ENCODE results near the gene CHRNG.

Gene CHRNG, protein sequence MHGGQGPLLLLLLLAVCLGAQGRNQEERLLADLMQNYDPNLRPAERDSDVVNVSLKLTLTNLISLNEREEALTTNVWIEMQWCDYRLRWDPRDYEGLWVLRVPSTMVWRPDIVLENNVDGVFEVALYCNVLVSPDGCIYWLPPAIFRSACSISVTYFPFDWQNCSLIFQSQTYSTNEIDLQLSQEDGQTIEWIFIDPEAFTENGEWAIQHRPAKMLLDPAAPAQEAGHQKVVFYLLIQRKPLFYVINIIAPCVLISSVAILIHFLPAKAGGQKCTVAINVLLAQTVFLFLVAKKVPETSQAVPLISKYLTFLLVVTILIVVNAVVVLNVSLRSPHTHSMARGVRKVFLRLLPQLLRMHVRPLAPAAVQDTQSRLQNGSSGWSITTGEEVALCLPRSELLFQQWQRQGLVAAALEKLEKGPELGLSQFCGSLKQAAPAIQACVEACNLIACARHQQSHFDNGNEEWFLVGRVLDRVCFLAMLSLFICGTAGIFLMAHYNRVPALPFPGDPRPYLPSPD

DNA sequence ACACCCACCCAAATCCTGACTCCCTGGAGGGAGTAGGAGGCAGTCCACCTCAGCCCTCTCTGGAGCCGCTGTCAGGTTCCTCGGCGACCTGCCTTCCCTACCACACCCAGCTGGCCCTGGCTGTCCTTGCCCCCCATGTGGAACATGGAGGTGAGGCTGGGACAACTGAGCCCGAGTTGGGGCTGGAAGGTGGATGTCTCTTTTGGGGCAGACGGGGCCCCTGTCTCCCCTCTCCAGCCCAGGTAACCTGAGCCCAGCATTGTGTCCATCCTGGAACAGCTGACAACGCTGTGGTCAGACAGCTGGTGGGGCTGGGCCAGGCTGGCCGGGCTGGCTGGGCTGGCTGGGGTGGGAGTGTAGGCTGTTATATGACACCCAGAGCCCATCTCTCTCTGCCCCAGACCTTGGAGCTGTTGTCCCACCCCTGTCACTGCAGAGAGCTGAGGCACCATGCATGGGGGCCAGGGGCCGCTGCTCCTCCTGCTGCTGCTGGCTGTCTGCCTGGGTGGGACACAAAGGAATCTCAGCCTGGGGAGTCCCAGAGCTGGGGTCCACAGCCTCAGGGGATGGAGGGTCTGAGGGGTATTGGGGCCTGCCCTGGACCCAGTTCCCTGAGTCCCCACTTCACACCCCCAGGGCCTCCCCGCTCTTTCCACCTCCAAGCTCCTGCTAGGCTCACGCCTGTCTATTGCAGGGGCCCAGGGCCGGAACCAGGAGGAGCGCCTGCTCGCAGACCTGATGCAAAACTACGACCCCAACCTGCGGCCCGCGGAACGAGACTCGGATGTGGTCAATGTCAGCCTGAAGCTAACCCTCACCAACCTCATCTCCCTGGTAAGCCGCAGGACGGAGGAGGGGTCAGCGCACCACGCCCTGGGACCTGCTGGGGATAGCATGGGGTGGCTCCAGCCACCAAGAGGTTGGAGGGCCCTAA is at the start of gene CHRNG:
CHRNG (plus strand) TSS at position 395 of the 934 bp plus-strand sequence; CDS start at position 451, 56 bp downstream.
- DNase-seq = no peak

DNA sequence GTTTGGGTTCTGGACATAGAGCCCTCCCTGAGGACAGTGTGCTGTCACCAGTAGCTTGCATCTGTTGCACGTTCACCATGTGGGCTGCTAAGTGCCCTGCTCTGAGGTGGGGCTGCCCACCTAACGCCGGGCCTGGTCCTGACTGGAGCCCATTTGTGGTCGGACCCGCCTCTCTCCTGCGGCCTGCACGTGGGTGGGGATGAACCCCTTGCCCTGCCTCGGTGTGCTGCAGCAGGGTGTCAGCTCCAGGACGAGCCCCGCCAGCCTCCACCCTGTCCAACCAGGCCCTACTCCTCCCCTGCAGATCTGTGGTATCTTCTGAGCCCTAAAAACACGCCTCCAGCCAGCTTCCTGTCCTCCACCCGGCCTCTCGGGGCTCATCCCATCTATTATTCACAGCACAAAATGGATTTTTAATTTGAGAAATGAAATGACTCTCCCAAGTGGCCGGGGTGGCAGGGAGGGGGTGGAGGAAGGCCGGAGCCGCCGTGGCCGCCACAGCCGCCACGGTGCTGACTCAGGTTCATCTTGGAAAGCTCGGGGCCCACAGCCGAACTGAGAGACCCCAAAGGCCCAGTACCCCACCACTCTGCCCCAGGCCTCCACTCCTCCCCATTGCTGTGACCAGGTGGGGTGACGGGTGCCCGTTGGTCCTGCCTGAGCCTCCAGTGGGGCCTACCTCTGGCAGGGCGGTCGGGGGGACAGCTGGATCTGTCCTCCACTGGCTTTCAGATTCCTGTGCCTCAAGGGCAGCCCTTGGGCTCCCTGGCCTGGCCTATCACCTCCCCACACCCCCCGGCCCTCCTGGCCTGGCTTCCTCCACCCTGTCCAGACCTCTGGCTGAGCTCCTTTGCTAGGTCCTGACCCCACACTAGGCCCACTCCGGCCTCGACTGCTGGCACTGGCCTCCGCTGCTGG is 49.0 kb upstream of the CHRNG start:
- no peak for DNase-seq

DNA sequence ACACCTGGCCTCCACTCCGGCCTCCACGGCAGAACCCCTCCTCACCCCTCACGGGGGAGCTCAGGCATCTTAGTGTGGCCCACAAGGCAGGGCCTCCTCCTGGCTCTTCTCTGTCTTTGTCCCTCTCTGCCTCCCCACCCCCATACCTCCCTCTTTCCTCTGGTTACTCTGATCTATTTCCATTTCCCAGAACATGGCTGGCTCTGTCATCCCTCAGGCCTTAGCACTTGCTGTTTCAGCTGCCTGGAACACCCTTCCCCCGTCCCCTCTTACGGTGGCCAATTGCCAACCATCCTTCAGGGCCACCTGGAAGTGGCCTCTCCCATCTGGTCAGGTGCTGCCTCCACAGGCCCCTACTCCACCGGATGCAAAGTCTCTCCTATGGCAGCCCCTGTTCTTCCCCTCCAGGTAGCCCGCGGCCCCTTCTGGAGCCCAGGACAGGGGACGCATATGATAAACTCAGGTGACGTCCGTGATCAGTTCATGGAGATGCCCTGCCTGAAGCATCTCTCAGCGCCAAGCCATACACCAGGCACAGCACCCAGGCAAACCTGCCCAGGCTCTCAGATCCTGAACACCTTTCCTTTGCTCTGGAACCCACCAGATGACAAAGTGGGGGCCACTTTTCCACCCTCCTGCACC is 48.2 kb upstream of the CHRNG start:
- peak; percentile 38 for DNase-seq

DNA sequence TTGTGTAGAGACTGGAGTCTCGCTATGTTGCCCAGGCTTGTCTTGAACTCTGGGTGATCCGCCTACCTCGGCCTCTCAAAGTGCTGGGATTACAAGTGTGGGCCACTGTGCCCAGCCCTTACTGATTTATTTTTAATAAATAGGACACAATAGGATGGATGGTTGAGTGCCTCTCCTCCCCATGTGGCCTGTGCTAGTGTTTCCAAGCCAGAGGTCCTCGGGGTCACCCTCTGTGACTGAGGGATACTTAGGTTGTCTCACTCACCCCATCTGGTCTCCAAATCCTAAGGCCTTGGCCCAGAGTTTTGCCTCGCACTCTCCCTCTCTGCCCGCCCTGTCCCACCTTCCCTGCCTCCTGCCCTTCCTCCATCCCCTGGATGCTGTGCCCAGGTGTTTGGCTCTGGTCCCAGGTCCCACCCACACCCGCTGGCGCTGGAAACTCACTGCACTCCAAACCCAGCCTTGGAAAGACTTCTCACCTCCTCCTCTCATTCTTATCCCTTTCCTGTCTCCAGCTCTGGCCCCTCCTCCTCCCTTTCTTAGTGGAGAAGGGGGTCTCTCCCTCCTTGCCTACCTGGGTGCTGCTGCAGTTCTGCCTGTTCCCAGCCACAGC is 47.1 kb upstream of the CHRNG start:
- DNase-seq = no peak

DNA sequence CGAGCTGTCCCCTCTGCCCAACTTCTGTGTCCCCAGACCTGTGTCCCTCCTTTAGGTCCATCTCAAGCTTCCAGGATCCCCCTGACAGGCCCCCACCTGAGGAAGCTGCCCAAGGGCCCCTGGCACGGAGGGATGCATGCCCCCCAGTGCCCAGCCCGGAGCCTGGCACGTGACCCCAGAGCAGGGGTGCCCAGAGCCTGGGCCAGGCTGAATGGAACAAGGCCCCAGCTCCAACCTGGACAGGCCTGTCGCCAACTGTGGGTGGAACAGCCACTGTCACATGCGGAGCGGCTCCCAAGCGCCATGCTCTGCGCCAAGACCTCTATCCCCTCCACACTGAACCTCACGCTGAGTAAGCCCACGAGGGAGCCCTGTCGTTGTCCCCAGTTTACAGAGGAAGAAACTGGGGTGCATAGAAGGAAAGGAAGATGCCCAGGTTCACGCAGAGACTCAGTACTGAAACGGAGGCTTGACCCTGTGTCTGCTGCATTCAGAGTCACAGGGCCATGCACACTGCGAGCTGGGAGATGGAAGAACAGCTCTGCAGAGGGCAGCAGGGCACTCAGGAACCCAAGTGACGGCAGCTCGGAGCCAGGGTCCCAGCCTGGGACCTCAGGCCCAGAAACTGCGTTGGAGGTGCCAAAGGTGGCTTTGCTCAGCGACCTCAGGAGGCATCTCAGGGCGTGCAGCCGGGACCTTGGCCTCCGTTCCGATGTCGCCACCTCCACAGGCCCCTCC is 46.4 kb upstream of the CHRNG start:
- no peak for DNase-seq

DNA sequence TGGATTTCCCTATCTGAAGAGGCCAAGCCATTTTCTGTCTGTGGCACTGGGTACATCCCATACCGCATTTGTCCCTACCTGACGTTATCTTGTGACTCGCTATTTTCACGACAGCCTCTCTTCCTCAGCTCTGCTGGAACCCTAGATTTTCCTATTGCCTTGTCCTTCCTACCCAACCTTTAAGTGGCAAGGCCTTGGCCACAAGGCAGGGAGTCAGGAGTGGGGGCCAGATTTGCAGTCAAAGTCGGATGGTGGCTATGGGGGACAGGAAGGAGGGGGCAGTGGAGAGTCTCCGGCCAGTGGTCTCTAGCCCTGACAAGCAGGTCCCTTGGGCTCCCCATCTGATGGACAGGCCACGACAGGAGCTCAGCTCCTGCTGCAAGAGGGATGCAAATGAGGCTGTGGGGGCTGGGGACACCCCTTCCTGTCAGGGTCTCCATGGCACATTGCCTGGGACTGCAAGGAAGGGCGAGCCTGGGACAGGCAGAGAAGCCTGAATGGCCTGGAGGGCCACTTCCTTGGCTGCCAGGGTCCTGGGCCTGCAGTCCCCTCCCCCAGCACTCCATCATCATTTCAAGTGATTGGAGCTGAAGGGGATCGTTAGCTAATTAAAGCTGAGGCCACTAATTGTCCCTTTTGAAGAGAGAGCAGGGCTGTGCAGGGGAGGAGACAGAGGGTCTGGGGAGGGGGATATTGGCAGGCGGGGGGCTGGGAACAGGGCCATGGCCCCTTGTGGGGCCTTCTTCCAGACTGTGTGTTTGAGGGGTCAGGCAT is 45.6 kb upstream of the CHRNG start:
- no peak for DNase-seq

DNA sequence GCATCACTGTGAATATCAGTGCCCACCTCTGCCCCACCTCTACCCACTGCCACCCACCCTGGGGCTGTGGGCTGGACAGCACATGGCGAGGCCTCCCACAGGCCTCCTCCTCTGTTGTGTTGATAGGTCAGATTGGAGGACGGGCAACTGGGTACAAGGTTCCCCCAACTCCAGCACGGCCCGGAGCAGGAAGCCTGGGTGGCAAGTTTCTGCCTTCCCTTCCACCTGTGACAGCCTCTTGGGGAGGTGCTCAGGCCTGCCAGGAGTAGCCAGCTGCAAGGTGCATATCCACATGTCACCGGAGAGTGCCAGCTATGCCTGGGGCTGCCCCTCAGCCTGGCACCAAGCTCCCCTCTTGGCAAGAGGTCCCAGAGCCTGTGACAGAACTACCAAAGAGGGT is 45.0 kb upstream of the CHRNG start:
- no peak for DNase-seq

DNA sequence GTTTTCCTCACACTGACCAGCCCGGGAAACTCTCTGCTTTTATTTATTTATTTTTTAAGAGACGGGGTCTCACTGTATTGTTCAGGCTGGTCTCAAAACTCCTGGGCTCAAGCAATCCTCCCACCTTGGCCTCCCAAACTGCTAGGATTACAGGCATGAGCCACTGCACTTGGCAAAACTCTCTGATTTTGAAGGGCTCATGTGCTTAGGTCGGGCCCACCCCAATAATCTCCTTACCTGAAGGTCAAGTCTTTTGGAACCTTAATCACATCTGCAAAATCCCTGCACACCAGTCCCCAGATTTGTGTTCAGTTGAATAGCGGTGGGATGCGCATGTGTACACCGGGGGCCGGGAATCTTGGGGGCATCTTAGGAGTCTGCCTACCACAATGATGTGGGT is 44.2 kb upstream of the CHRNG start:
- no peak for DNase-seq

DNA sequence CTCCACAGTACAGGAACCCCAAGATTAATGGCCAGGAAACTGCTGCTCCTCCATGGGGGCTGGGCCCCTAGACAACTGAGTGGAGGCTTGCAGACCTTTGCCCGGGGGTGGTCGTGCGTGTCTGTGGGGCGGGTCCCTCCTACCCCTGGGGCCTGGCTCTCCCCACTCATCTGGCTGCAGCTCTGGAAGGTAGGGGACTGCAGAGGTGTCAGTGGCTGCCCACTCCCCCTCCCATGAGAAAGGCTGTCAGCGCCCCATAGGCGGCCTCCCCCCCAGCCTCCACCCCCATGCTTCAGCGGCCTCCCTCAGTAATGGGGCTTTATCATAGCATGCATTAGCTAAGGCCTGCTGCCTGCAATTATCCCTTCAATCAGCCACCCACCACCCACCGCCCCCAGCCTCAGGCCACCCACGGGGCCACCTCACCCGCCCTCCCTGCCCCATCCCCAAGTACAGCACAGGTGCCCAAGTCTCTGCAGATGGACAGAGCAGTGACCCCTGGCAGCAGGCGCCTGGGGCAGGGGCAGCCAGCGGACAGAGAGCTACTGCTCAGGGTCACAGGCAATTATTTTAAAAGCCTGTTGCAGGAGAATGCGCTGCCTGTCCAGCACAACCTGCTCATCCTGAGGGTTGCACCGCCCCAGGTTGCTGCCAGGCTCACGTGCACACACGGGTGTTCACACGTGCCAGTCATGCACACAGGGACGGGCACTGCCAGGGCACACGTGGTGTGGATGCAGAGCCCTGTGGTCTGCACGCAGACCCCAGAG is 42.8 kb upstream of the CHRNG start:
- no peak for DNase-seq

DNA sequence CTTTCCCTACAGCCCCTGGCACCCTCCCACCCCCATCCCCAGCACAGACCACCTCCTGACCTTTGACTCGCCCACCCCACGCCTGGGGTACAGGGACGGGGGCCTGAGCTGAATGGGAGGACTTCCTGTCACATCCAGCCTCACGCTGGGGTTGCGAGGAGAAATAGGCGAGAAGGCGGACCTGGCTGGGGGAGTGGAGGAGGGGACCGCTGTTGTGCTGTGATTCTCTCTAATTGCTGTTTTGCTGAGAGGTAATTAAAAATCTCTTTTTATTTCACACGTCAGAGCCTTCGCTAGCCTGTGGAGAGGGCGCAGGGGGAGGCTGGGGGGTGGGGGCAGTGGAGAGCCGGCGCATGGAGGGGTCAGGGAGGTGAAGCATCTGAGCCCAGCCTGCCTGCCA is 42.1 kb upstream of the CHRNG start:
- no peak for DNase-seq

DNA sequence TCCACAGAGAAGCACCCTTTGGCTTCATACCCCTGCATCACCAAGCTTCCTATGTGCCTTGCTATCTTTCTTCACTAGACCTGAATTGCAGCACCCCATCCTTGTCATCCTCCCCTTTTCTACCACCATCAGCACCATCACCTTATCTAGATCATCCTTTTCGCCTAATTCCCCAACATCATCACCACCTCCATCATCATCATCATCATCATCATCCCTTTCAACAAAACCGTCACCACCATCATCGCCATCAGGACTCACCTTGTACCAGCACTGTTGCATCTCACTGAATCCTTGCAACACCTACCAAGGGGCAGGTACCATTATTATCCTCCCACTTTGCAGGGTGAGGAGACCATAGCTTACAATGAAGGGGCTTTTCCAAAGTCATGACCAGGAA is 41.0 kb upstream of the CHRNG start:
- no peak for DNase-seq

DNA sequence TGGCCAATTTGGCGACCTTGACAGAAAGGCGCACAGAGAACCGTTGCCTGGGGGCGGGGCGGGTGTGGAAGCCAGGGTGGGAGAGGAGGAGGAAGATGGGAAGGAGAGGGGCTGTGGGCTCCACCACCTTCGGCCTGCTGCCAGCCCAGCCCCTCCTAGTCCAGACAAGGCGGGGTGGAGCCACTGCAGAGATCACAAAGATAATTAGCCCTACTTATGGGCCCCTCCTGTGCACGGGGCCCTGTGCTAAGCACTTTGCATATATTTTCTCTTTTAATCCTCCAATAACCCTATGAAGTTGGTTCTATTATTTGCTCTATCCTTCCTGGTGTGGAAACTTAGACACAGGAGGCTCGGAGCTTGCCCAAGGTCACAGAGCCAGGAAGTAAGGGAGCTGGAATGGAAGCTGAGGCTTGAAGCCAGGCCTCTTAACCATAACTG is 38.1 kb upstream of the CHRNG start:
- DNase-seq = no peak

DNA sequence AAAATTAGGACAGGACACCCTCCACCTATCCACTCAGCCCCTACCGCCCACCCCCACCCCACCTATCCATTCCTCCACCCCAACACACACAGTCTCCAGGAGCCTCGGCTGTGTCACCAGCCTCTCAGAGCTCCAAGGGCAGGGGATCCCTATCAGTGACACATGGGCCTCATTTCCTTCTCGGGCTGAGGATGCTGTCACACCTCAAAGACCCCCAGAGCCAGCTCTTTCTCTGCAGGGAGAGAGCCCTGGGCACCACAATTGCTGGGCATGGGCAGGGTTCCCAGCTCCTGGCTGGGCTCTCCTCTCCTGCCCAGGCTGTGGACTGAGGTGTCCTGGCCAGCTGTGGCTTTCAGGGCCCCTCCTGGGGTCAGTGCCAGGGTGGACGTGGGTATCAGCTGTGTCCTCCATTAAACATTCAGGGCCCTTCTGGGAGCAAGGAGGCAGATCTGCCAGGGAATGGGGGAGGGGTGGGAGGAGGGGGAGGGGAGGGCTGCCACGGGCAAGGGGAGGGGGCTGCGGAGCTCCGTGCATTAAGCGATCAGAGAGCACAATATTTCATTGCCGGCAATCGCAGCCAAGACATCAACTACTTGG is 37.6 kb upstream of the CHRNG start:
- DNase-seq = no peak

DNA sequence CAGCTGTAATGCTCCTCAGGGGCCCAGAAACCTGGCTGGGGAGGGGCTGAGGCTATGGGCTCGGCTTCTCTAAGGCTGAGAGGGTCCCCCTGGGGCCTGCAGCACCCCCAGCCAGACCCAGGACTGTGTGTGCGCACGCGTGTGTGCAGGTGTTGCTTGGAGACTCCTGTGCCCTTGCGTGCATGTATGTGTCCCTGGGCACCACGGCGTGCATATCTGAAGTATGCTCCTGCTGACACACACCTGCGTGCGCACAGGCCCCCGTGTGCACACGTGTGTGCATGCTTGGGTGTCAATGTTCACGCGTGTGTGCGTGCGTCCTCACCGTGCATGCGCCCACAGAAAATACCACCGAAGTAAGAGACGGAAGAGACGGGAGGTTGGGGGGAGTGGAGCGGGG is 37.0 kb upstream of the CHRNG start:
- no peak for DNase-seq

DNA sequence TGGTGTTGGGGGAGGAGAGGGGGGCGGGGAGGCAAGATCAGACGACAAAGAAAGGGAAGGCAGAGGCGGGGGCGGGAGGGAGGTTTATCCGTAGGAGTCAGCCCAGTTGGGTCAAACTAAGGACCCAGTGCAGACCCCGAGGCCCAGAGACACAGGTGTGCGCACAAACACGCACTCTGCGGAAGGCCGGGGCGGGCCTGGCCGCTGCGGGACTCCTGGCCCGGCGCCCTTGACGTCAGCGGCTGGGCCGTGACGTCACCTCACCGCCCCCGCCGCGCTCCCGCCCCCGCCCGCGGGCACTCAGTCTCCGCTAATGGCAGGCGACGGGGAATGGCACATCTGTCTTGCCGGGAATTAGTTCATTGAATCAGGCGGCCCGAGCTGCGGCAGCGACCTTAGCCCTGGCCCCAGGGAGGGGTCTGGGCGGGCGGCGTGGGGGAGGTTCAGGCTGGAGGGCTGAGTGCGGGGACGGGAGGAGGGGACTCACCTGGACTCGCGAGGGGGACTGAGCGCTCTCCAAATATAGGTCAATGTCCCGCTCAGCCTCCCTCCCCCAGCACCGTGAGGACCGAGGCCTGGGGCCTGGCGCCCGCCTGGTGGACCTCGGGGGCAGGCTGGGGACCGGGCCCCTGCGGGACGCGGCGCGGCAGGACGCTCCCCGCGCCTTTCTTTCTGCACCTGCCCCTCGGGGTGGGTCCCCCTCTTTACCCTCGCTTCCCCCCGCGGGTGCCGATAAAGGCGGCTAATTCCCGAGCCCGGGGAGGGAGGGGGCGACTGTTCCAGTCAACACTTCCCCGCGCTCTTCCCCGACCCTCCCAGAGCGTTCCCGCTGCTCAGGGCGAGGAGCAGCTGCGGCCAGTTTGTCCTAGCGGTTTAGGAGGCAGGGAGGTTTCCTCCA is 36.3 kb upstream of the CHRNG start:
- DNase-seq = peak; percentile 45

DNA sequence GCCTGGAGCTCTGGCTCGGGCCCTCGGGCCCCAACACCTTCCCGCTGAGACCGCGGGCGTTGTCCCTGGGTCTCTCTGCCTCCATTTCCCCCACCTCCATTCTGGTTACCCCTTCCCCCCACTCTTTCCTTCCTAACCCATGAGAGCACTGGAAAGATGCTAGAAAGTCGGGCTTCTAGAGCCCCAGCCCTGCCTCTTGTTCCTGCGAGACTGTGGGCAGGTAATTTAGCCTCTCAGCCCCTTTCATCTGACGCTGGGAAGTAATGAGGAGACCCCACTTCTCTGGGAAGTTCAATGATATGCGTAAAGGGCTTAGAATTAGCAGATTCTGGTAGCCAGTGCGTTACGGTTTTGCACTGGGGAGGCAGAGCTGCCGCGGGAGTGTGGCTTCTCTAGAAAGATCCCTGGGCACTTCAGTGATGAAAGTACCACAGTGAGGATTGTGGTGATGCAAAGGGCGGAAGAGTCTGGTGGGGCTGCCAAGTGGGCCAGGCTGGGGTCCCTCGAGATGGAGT is 35.6 kb upstream of the CHRNG start:
- DNase-seq = no peak

DNA sequence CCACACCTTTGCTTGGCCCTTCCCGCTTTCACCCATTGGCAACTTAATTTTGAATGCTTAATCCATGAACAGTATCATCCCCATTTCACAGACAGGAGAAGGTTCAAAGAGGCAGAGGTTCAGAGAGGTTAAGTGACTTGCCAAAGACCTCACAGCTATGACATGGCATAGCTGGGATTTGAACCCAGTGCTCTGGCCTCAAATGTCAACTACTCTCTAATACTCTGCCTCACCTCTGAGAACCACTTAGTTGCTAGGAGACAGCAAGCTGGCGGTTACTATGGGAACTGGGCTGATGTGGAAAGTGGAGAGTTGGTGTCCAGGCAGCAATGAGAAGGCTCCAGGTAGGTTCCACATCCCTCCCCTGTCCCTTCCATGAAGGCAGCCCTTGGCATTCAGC is 35.1 kb upstream of the CHRNG start:
- peak; percentile 54 for DNase-seq
